CD4-positive, alpha-beta T cell treated with Interleukin-15 for 4 hours (primary cell): ENCODE data around the gene IFT27.

Source experiments
- DNase-seq: peaks from one replicate; pipeline ENCODE4 v3.0.0-alpha.2; 2020; ENCODE audit warnings: low spot score

The IFT27 gene

DNA sequence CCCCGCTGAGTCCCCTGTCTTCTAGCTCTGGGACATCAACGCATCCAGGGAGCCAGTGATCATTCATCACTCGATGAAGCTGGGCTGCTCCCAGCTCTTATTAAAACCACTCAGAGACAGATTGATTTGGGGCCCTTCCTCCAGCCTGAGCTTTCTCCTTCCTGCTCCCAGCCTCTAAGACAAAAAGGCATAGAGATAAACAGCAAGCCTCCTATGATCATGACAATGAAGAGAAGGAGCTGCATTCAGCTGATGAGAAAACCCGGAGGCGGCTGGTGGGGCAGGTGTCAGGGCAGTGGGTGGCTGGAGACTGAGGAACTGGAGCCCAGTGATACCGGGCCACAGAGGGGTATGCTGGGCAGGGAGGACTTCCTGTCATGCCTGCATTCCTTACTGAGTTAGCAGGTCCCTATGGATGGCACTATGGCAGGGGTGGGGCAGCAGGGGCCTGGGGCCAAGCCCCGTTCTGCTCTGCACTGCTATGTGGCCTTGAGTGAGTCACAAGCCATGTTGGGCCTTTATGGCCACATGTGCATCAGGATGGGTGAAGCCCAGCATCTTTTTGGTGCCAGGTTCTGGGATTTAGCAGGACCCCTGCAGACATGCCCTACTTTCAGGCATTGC, 20.7 kb upstream of the IFT27 start:
- DNase-seq = no peak

DNA sequence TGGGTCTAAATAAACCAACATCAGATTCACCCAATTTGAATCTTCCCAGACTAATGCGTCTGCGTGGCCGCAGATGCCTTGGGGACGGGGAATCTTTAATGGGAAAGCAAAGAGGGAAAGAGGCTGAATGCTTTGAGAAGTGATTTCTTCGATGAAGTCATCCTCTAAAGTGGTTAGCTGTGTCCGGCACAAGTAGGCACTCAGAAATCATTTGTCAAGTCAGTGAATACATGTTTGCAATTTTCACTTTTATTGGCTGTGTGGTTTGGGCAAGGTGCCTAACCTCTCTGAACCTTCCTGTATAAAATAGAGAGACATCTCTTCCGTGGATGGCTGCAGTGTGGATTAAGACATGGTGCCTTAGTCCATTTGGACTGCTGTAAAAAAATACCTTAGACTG, 19.7 kb upstream of the IFT27 start:
- DNase-seq = no peak

DNA sequence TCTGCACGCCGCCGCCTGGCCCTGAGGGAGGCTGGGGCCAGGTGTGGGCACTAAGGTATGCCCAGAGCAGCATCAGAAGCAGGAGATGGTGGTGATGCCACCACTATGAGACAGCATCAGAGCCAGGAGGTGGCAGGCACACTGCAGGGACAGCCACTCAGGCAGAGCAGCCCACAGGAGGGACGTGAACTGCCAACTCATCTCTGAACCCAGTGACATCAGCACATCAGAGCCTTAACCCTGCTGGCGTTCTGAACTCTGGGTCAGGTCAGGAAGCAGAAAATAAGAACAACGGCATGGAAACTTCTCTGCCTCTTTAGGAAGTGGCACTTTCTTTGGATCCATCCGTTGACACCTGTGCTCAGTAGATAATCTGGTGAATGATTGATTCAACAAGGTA, 14.7 kb upstream of the IFT27 start:
- DNase-seq = no peak

DNA sequence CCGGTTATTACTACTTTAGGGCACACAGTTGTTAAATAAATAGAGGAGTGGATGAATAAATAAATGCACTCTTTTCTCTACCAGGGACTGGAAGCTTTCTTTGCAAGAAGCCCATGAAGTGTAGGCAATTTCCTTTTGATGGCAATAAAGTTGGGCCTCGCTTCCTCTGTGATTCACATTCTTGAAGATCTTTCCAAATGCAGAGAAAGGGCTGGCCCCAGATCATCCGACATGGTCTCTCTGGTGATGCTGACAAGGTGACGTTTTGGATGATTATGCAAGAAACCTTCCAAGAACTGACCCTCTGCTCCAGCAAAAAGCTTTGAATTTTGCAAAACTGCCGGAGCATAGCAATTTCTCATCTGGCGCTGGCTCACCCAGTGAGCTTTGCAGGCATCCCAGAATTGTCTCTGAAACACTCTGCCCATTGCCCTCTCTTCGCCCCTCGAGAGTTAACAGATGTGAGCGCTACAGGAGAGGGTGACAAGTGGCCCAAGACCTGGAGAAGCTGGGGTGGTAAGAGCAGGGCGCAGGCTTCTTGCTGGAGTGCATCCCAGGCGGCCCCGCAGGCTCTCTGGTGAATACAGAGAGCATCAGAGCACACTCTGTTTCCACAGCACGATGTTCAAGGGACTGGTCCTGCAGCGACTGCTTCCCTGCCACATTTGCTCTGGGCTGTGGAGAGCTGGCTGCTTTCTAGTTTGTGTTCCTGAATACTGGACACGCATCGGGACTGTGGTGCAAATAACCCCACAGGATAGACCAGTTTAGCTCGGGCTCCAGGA, 11.5 kb upstream of the IFT27 start:
- DNase-seq = no peak

DNA sequence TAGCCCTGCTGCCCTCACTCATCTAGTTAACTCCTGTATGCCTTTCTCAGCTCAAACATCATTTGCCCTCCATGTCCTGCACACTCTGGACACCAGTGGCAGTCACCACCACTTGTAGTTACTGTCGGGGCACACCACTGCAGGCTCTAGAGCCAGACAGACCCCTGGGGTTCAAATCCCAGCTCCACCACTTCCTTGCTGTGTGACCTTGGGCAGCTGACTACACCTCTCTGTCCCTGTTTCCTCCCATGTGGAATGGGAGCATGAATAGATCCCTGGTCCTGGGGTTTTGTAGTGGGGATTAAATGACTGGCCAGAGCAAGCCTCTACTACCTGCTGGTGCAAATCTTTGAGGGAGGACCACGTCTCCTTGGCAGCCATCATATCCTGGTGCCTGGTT, 7.8 kb upstream of the IFT27 start:
- no peak for DNase-seq

DNA sequence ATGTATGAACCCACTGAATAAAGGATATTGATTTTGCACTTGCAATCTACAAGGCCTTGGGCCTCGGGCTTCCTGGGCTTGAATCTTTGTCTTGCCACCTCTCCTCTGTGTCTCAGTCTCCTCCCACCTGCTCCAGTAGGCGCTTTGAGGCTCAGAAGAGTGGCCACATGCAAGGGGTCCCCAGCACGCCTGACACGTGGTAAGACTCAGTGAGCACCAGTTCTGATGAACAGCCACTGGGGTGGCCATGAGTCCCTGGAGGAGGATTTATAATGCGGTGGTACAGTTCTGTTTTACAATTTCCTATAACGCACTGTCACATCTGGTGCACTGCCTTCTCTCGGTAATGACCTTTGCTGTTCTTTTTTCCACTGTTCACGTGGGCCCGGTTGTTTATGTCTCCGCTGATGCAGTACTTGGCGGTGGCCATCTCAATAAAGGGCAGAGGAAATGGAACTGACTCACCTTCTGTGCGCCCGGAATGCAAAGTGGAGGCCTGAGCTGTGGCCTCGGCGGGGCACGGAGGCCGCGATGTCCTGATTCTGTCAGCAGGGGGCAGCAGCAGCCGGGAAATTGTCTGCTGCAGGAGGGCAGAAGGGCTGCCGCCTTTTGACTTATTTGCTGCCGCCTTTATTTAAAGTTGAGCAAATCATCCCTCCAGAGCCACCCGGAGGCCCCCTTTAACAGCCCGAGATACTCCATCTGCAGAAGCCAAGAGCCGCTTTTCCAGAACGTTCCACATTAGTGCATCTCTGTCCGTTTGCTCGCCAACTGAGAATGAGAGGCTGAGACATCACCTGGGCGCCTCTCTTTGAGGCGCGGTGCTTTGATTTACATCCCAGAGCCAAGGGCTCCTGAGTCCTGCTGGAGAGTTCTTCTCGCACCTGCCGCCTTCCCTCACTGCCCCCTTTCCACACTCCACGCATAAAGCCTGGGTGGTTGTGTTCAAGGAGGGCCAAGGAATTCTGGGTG, 6.0 kb upstream of the IFT27 start:
- DNase-seq = peak; percentile 93

DNA sequence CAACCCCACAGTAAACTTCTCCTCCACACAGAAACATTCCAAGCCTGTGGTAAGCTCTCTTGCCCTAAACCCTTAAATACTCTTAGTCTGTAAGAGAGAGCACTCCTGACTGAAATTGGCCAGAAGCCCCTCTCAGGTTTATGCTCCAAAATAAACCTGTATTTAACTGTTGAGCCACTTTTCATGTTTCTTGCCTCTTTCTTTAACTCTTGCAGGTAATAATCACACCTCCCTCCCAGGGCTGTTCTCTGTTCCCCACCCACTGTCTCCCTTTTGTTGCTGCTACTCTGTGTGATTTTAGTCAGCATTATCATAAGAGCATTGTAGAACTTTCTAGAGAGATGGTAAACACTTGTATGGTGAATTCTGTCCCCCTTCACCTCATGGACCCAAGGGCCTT, 2.1 kb upstream of the IFT27 start:
- DNase-seq = no peak

DNA sequence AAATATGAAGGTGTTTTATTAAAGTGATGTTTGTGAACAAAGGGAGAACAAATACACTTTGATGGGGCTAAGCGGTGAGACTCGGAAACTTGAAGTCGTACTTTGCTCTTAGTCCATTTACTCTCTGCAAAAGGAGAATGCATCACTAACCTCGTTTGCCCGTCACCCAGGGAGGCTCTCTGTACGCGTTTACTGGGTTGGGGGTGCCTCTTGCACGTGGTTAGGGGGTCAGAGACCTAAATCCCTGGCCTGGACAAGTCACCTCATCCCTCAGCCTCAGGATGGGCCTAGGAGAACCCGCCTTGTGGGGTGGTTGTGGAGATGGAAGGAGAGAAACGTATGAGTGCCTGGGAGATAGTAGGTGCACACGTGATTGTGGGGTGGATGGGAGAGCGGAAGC, 803 bp upstream of the IFT27 start:
- no peak for DNase-seq

DNA sequence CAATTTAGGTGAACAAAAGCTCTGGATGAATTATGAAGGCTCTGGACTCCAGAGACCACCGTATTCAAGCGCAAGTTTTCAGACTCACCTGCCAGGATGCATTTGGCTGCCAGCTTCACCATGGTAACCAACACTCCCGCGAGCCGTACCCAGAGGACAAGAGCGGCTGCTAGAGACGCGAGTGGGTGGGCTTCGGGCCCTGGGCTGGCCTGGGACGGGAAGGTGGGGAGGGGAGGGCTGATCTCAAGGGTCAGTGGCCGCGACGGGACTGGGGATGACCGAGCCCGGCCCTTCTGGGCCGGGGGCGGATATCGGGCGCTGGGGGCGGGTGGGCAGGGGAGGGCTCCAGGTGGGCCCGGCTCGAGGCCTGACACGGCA, 344 bp downstream of the IFT27 start:
- DNase-seq = peak; percentile 28

DNA sequence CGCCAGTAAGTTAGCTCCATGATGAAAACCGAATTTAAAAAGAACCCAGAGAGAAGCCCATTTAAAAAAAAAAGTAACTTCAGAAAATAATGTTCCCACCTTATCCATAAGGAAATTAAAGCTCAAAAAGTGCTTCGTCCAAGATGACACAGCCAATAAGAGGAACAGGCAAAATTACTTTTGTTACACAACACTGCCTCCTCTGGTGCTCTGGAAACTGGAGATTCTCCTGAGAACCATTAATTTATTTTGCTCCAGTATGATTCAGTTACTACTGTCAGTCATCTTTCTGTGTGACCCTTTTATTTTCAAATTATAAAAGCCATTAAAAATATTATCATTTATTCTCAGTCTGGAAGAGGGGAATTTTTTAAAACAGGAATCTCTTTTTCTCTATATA, 2.0 kb downstream of the IFT27 start:
- no peak for DNase-seq

DNA sequence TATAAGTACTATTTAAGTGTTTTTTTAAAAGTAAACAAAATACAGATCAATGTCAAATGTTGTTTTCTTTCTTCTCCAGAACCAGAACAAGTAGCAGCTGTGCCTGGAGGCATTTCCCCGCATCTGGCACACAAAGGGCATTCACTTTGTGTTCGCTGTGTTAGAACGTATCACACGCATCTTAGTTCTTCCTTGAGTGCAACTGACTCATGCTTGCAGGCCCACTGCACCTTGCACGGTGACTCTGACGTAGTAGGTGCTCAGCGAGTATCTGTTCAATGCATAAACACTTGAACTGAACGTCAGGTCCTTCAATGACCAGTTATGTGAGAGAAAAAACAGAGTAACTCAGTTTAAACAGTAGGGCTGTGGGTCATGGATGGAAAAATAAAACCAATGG, 3.5 kb downstream of the IFT27 start:
- DNase-seq = no peak

DNA sequence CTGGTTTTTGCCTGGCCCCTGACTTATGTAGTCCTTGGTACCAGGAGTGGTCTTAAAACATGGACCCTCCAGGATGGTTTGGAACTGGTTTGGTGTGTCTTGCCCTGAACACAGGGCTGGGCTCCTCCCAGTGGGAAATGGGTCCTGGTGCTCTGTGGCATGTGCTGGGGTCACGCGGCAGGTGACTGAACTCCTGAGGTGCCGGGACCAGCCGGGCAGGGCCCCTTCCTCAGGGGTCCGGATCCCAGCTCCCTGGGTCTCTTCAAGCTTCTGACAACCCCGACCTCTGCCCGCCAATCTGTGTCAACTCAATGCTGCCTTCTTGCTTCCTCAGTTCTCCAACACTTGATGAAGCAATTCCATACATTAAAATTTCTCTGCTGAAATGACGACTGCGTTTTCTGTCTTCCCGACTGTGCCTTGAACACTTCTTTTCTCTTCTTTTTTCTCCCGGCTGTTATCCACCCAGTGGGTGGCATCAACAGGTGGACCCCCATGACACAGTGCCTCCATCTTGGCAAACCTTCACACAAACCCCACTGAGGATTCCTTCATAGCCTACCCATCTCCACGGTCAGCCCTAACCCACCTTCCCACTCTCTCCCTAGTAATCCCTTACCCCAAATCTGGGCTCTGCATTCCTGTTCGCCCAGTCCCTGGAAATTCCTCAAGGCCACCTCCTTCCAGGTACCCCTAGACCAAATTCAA, 4.4 kb downstream of the IFT27 start:
- DNase-seq = no peak

DNA sequence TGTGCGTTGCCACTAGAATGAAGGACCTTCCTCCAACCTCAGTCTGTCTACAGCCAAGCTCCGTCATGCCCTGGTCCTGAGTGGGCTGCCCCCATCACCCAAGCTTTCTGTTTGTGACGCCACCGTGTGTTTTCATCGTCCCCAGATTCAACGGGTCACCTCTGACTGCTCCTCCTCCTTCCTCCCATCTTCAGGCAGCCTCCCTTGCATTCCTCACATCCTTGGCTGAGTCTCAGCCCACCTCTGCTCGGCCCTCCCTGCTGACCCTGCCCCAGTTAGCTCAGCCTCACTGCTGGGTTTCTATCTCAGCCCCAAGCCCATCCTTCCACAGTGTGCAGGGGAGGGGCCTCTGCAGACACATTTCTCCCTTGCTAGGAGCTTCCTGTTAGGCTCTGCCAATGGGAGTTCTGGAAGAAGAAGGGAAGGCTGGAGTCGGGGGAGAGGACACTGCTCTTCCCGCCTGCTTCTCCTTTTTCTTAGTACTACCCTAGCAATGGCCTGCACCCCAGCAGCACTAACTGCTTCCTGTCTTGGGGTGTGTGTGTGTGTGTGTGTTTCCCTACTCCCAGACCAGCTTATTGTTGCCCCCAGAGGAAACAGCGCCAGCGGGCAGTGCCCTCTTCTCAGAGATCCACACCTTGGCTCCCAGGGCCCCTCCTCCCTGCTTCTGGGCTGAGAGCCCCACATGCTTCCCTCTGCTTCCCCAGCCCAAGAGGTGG, 5.2 kb downstream of the IFT27 start:
- DNase-seq = no peak

DNA sequence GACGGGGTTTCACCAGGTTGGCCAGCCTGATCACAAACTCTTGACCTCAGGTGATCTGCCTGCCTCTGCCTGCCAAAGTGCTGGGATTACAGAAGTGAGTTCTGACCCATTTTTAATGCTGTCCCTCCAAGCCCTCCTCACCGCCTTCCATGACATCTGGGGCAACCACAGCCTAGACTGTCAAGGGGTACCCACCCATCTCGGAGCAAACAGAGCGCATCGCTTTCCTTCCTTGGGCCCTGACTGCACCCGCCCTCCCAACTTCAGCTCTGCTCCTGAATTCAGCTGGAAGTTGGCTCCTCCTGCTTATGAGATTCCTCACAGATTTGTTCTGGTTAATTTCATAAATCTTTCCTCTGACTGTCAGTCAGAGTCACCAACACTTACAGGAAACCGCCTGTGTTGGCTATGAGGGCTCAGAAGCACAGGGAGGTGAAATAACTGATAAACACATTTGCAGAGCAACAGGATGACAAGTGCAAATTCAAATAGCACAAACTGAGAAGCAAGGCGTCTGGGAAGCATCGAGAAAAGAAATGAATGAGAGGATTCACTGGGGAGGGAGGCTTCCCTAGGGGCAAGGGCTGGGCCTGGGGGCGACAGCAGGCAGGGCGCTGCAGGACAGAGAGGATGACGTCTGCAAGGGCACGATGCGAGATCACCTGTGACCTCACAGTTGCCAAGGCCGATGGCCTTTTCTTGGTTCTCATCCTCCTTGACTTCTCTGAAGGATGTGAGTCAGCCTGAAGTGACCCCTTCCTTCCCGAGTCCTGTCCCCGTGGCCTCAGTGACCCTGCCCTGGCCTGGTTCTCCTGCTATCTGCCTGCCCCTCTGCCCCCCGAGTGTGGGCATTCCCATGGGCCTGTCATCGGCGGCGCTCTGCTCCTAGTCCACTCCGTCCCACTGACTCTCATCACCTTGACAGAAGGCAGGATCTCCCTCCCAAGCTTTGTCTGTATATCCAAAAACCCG, 6.1 kb downstream of the IFT27 start:
- DNase-seq = no peak

DNA sequence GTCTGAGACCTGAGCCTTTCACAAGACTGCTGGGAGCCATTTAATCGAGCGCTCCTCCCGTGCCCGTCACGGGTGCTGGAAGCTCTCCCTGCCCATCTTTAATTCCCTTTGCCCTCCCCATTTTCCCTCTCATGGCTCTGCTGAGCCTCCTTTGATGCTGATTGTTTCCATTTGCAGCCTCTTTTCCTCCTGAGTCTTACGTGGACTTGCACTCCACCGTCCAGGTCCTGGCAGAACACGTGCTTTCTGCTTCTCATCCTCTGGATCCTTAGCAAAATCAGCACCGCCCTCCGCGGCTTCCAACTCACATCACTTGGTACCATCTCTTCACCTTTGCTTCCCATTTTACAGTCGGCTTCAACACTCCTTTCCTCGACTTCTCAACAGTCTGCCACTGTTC, 7.3 kb downstream of the IFT27 start:
- DNase-seq = no peak

DNA sequence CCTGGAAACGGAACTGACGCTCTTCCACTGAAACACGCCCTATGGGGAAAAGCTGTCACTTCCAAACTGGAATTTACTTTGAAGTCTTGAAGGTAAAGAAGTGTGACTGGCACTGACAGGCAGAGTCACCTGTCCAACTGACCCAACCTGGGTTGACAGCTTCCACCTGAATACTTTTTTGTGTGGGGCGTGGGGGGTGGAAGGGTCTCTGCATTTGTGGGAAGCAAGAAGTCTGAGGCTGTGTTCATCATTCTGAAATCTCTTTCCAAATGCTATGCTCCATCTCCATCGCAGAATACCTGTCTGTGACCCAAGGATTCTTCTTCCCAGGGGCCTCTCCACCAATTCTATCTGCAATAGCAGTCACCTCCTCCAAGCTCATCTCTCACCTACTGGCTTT, 7.8 kb downstream of the IFT27 start:
- no peak for DNase-seq

DNA sequence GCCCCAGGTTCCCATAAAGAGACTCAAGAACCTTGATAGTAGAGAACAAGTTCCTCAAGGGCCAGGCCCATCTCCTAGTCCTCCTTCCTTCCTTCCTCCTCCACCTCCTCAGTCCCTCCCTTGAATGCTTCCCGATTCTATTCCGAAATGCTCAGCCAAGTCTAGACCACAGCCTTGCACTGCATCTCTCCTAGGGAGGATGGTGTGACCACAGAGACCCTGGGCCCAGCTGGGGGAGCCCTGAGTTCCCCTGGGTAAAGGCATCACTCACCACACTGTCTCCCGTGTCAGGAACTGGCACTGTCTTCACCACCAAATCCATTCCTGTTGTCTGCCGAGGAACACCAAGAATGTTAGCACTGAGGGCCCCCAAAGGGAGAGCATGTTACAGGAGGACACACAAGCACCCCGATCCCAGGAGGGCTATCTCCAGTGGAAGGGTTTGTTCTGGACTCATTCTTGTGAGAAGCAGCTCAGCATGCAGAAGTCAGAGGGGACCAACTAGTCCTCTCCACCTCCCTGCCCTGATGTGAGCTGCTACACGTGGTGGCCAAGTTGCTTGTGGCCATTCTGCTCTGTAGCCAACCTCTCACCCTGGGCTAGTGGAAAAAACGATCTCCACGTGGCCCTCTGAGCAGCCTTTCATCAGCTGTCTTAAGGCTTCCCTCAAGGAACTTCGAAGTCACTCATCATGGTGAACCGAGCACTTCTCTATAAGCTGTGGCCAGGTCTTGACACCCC, 8.7 kb downstream of the IFT27 start:
- DNase-seq = no peak

DNA sequence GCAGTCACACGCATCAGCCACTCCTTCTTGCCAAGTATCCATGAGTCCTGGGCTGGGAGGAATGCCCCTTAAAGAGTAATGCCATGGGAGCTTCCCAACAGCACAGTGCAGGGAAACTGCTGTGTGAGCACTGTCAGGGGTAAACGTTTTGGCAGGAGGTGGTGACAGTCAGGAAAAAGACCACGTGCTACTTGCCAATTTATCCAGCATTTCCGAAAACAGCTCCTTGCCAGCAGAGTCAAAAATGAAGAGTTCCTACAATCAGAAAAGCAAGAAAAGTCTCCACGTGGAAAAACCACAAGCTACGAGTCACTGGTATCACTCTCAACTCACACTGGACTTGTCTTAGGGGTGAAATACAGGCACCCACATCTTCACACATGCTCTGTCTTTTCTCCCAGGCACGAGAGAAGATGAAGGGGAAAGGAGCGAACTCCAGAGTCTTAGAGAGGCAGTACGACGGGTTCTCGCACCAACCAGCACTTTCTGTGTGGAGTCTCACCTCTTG, 9.9 kb downstream of the IFT27 start:
- DNase-seq = no peak

DNA sequence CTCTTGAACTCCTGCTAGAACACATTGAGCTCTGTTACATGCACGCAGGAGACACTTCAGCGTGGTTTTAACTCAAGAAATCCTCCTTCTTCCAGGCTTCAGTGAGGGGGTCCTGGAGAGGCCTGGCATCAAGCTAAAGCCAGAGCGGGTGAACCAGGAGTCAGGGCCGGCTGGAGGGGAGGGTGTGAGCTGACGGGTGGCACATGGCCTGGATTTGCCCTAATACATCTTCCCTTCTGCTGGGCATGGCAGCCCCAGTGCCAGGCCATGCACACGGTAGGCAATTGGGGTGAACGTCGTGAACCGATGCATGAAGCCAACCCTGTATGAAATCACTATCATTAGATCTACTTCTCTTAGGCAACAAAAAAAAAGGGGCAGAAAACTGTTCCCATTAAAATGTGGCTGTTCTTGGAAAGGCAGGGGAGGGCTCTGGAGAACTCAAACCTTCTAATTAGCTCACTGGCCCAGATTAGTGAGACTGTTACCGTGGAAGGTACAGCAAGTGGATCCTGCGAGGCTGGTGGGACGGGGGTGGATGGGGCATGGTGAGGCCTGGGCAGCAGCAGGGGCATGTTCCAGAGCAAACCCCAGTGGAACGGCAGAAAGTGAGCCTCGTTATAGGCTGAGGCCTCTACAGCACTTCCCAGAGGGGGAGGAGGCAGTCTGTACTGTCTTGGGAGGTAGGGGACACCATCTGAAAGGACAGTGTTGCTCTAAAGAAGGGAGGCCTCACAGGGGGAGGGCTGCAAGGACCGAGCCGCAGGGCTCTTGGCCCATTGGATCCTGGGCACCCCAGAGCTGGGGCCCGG, 10.6 kb downstream of the IFT27 start:
- DNase-seq = no peak
